HG03095 (cell line): Measurements from ENCODE around the gene ADGRF5.
A peak's percentile ranks its signal among the peaks of the same experiment; 100 is the strongest.
"Not testable (repeated sequence)": the region's sequence is repeated elsewhere in the genome, so short reads cannot be mapped to it uniquely, and the experiment has no call there.

Experiments used
- ATAC-seq: cut with Tn5 transposase; IDR thresholded peaks from one replicate; pipeline ENCODE4 v1.9.1; 2021; ENCODE audit warnings: moderate library complexity; ENCODE audit not compliant: unreplicated experiment

ADGRF5 gene

DNA sequence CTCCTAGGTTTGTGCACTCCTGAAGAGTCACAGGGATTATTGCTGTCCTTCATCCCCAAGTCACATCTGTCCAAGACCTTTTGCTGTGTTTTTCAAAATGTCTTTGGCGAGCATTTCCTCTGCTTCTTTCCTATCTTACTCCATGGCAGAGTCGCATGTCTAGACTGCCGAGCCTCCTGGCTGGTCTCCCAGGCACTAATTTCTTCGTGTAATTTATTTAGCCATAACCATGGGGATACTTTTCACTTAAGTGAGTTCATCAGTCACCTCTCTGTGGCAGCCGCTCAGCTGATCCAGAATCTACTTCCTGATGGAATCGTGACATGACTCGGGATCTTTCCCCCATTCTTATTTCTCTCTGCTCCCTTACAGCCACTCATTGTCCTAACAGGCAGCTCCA is 25.8 kb downstream of the ADGRF5 start:
- ATAC-seq, result no peak

DNA sequence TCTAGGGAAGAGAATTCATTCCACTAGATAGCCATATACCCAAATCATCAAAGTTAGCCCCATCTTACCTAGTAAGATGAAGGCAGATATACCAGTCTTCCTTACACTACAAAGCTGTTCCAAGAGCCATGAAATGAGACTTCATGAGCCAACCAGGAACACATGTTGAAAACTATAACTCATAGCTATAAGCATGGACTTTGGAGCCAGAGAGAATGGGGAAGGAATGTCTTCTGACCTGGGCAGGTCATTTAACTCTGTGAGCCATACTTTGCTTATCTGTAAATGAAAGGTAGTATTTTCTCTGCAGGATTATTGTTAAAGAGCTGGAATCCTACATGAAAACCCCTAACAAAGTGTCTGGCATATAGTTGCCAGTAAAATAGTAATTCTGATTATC is 27.3 kb downstream of the ADGRF5 start:
- ATAC-seq, result no peak

DNA sequence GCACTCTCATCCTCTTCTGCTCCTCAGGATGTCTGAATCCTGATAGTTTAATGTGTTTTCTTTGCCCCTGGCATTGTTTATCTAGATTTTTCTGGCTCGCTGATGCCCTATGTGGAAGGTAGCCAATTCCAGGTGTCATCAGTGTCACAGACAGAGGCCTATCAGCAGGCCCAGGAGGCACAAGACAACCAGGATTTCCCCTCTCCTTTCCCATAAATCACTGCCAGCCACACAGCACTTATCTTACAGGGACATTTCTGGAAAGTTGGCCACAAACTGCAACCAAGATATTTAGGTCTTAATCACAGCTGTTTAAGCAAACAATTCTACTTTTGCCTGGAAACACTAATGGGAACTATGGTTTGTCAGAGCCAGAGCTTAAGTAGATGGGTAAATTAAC is 28.1 kb downstream of the ADGRF5 start:
- no peak for ATAC-seq

DNA sequence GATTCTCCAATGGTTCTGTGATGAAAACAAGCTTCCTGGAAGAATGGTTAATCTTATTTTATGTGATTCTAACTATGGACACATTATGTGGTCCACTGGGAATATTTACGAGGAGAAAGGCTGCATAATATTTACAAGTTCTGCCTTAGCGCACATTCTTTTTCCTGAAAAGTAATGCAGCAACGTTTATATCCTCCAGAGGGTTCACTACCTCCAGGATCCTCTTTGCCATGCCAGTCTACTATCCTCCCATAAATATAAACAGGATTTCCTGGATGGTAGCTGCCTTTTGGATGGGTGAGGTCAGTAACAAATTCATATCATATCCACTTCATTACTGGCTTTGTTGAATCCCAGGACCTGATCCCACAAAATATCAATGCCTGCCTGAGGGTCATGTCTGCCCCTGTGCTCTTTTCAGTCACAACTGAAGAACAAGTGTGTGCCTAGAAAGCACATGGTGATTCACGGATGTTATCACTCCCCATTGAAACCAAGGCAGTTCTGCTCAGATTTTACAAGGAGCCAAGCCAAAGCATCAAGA is 30.4 kb downstream of the ADGRF5 start:
- no peak for ATAC-seq

DNA sequence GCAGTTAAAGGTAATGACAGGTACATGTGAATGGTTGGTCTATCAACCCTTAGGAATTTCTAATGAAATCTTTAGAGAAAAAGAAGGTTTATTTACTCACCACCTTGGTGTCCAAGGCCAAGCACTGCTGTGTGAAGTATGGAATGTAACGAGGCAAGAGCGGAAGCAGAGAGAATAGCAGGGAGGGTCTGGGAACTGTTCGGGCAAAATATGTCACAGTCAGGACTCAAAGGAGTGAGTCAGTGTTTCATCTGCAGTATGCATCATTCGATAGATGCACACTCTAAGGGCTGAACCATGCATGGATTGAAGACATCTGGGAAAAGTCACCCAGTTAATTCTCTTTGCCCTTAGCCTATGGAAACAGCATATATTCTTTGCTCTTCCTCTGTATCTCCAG is 33.2 kb downstream of the ADGRF5 start:
- ATAC-seq, result no peak

DNA sequence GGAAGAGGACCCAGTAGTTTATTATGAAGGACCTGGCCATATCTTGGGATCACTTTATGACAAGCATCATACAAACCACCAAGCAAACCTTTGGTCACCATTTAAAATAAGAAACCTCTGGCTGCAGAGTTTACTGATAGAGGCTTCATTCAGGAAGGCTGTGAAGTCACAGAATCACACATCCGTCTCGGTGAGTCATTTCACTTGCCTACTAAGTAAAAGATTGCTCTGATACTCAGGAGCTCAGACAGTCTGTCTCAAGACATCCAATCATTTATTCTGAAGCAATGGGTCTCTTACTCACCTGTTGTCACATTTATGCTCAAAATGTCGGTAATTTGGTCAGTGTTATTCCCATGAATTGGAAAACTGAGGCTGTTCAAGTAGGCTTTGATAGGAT is 33.7 kb downstream of the ADGRF5 start:
- no peak for ATAC-seq

DNA sequence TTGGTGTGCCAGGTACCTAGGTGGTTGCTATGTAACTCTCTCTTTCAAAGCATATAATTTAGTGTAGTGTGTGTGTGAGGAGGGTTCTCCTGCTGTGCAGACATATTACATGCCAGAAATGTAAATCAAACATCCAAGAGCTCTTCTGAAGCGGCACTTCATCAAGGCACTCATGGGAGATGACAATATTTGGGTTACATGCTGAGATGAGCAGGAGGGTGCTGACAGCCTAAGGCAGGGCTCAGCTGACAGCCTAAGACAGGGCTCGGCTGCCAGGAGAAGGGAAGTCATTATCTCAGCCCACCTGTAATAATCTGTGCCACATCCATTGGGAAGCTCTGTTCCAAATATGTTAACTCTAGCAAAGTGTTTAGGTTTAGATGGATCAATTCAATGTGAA is 39.1 kb downstream of the ADGRF5 start:
- no peak for ATAC-seq

DNA sequence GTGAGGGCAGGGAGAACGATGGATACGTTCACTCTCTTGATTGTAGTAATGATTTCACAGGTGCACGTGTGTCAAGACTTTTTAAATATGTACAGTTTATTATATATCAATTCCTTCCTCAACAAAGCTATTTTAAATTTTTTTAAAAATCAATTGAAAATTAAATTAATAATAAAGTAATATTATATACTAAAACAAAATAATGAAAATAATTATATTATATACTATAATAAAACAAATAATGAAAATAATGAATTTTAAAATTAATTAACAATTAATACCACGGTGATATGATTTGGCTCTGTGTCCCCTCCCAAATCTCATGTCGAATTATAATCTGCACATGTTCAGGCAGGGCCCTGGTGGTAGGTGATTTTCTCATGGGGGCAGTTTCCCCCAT is 42.7 kb downstream of the ADGRF5 start:
- no peak for ATAC-seq

DNA sequence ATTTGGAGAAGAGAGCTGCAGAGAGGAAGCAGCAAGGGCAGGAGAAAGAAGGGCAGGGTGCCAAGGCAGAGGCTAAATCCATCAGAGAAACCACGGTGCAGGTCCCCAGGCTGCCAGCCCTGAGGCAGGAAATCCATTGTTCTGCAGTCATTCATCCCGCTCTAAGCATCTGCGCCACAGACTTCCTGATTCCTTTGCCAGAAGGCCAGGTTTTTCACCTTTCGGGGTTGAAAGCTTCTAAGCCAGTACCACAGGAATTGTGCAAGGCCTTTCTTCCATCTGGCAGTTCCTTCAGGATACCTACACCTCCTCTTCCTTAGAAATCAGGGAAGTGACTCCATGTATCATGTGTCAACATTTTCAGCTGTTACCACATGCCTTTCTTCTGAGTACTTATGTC is 45.6 kb downstream of the ADGRF5 start:
- no peak for ATAC-seq

DNA sequence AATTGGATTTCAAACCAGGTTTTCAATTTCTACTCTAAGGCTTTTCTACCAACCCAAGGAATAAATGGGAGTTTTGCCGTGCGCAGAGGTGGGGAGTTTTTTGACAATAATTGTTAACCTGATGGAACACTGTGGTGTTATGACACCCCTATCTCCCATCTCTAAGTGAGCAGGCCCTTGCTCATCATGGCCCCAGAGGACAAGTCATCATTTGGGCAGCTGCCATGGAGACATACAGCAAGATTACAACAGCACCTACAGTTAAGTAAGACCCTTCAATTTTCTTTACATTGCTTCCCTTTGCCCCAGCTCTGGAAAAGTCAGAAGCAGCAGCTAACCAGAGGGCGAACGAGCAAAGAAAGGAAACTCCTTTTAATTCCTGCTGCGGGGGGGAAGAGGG is 54.3 kb downstream of the ADGRF5 start:
- no peak for ATAC-seq

DNA sequence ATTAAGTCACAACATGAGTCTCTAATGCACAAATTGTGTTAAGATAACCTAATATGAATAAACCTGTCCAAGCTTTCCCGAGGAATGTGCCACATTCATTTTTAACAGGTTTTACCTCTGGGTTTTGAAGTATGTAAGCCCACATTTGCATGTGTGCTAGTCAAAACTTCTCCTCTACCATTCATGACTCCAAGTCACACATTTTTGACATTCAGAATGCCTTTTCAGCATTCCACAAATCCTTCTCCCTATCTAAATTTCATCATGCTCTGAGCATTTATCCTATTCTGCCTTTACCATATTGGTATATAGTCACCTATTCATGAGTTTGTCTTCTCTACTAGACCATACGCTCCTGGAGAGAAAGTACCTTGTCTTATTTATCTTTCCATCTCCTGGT is 56.5 kb downstream of the ADGRF5 start:
- no peak for ATAC-seq

DNA sequence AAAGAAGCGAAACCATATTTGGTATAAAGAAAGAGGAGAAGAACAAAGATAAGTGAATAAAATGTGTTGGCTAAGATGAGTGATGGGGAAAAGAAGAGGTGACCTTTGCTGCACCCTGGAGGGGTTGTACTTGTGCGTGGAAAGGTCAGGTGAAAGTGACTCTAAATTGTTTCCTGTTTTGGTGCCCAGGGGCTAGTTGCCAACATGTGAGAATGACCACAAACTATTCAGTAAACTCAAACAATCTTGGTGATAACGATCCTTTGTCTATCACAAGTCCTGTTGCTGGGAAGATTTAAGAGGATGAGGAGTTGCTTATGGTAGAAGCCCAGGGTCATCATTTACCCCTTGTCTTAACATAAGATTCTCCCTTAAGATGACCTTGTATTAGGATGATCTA is 57.9 kb downstream of the ADGRF5 start:
- ATAC-seq, result no peak

DNA sequence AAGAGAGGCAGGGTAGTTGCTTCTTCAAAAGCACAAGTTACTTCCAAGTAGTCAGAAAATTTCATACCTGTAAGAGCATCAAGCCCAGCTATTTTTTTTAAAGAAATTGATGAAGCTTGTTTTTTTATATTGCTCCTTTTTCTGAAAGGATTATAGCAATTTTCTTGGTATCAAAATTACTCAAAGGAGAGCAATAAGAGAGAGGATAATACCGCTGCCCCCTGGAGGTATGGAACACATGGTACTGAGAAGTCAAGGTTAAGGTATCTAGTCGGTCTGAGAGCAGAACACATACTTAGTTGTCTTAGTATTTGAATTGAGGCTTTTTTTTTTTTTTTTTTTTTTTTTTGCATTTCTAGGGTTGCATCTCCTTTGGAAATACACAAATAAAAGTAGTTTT is 59.4 kb downstream of the ADGRF5 start:
- no peak for ATAC-seq

DNA sequence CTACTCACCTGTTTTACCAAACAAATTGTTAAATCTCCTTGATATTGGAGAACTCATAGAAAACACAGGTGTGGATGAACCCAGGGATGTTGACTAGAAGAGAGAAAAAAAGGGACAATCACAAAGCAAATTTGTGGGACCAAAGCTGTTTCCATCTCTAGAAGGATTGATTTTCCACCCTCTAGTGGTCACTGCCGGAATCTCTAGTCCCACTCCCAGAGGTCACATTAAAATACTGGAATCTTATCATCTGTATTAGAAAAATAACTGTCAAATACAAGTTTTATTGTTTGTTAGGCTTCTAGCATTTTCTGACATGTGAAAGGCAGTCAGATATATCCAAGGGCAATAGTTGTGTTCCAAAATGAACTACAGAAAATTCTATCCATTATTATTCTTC is 65.8 kb downstream of the ADGRF5 start:
- not testable (repeated sequence) for ATAC-seq

DNA sequence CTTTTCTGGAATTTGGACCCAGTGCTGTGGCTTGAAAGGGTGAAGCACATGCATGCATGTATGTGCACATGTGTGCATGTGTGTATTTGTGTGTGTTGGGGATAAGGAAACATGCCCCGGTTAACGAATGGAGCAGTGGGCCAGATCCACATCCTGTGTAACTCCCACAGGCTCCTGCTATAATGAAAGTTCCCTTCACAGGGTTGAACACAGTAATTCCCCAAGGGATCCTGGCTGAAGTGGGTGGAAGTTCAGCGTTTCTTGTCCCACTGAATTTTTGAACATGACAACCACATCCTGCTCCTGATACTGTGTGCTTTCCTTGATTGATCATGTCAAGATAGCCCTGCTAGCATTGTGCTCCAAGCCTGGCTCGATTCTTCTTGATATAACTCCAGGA is 70.2 kb downstream of the ADGRF5 start:
- not testable (repeated sequence) for ATAC-seq

DNA sequence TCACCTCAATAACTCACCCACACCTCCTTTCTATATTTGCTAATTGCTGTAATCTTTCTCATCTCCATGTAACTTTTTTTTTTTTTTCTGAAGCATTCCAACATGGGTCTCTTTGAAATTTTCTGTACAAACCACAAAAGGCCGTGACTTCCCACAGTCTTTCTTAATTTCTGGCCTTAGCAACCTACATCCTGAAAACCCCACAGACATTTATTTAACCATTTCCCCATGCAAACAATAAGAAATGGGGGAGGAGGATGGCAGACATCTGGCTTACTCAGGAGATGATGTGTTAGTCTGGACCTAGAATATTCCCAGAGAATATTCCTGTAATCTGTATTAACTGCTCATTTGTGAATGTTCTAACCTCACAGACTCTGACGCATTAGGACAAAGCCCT is 70.9 kb downstream of the ADGRF5 start:
- no peak for ATAC-seq

DNA sequence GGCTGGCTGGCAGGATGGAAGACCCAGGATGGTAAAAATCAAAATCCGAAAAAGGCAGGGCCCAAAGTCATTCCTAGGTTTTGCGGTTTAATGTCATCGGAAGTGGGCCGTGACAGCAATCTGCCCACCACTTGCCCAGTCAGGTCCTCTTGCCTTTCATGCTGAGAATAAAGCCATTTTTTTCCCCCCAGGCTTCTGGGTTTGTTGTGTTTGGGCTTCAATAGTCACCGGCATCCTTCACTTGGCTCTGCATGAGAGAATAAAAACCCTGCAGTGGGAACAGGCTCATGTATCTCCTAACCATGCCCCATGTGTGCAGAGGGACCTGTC is 72.4 kb downstream of the ADGRF5 start:
- ATAC-seq, result no peak

DNA sequence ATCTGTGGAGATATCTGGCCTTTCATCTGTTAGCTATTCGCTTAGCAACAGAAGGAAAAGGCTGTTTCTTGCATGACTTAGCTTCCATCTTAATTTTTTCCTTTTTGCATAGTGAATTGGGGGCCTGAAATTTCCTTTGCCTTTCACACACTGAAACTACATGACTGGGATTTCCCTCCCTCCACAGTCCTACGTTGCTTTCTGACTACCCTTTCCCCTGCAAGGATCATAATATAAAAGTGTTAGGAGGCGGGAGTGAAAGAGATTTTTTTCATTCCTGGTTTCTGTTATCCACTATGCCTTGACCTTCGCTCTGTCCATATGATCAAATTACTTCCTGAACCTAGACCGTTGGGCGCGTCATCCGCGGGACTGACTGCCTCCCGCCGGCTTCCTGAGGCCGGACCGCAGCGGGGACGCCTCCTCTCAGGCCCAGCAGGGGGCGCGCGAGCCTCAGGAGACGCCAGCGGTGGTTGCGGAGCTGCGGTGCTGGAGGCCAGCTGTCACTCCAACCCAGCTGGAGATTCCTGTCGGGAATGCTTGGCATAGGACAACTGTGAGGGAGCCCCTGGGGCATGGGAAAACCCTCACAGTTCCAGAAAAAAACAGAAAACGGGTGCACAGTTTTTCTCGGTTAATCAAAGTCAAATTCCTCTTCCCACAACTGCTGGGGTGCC is 72.9 kb downstream of the ADGRF5 start:
- ATAC-seq, result peak; percentile 89

DNA sequence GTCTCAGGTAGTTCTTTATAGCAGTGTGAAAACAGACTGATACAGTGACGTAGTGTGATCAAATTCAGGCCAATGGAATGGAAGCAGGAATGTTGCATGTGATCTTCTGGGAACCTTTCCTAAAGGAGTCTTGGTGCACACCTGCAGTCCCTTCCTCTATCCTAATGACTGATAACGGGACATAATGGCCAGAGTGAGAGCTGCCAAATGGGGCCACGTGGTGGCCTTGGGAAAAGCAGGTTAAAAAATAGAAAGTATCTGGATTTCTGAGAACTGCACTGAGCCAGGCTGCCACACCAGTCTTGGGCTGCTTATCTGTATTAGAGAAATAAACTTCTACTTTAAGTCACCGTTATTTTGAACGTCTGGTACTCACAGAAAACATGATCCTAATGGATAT is 76.6 kb downstream of the ADGRF5 start:
- ATAC-seq, result no peak

DNA sequence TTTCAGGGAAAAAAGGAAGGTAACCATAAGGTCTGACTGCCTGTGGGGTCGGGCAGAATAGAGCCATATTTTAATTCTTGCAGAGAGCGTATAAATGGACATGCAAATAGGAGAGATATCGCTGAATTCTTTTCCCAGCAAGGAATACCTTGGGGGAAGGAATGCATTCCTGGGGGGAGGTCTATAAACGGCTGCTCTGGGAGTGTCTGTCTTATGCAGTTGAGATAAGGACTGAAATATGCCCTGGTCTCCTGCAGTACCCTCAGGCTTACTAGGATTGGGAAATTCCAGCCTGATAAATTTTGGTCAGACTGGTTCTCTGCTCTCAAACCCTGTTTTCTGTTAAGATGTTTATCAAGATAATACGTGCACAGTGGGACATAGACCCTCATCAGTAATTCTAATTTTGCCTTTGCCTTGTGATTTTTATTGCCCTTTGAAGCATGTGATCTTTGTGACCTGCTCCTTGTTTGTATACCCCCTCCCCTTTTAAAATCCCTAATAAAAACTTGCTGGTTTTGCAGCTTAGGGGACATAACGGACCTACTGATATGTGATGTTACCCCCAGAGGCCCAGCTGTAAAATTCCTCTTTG is 79.4 kb downstream of the ADGRF5 start:
- ATAC-seq, result not testable (repeated sequence)

DNA sequence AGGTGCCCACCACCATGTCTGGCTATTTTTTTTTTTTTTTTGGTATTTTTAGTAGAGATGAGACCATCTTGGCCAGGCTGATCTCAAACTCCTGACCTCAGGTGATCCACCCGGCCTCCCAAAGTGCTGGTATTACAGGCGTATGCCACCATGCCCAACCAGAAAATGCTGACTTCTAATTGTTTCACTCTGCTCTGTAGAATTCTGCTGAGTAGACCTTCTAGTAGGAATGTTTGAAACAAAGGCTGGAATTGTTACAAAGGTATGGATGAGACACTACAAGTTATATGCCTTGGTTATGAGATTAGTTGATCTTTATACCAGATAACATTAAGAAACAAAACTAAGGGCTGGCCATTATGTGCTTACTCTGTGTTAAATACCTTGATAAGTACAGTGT is 83.7 kb downstream of the ADGRF5 start:
- ATAC-seq, result no peak

DNA sequence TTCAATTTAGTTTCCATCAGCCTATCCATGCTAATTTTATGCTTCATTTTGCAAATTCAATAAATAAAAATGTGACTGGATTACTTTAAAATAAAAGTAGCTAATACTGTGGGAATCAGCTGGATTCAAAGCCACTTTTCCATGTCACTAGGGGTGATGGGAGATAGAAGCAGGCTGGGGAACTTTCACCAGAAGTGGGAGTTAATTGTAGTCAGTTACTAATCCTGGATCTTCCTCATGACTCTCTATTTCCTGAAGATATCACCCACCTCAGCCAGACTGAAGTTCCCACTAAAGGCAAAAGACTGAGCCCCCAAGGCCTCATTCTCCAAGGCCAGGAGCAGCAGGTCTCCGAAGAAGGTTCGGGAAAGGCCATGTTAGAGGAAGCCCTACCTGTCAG is 86.7 kb downstream of the ADGRF5 start:
- ATAC-seq, result not testable (repeated sequence)
